Measurements from ENCODE around the gene FIGN.

Gene FIGN

GRCh38 chr2:163735685-163736432, at the start of gene FIGN:
TSS of gene FIGN (minus strand) at chr2:163736008. CDS start at chr2:163734927, 1,081 bp downstream.
- peak; percentile 85 for DNase-seq

GRCh38 chr2:163785162-163785561, 49.4 kb upstream of the FIGN start:
- DNase-seq = no peak

- DNase-seq = no peak
These were observed 44.3 kb upstream of the FIGN start for GRCh38 chr2:163779970-163780597.

- no peak for DNase-seq
These were observed 42.4 kb upstream of the FIGN start for GRCh38 chr2:163778045-163778781.

GRCh38 chr2:163775304-163775703, 39.5 kb upstream of the FIGN start:
- no peak for DNase-seq

- DNase-seq = no peak
These were observed 39.1 kb upstream of the FIGN start for GRCh38 chr2:163774862-163775261.

GRCh38 chr2:163773276-163773675, 37.5 kb upstream of the FIGN start:
- no peak for DNase-seq

GRCh38 chr2:163771596-163771995, 35.8 kb upstream of the FIGN start:
- DNase-seq = no peak

GRCh38 chr2:163768881-163769695, 33.3 kb upstream of the FIGN start:
- no peak for DNase-seq

GRCh38 chr2:163767097-163767496, 31.3 kb upstream of the FIGN start:
- DNase-seq = no peak

GRCh38 chr2:163764566-163764965, 28.8 kb upstream of the FIGN start:
- no peak for DNase-seq

GRCh38 chr2:163759013-163759412, 23.2 kb upstream of the FIGN start:
- DNase-seq = no peak

- DNase-seq = no peak
These were observed 22.0 kb upstream of the FIGN start for GRCh38 chr2:163757814-163758213.

GRCh38 chr2:163756588-163756987, 20.8 kb upstream of the FIGN start:
- no peak for DNase-seq

- DNase-seq = no peak
These were observed 19.6 kb upstream of the FIGN start for GRCh38 chr2:163755366-163755765.

- no peak for DNase-seq
These were observed 17.9 kb upstream of the FIGN start for GRCh38 chr2:163753726-163754125.

- no peak for DNase-seq
These were observed 16.5 kb upstream of the FIGN start for GRCh38 chr2:163752267-163752666.

GRCh38 chr2:163751696-163752095, 15.9 kb upstream of the FIGN start:
- DNase-seq = no peak

- no peak for DNase-seq
These were observed 12.6 kb upstream of the FIGN start for GRCh38 chr2:163748420-163748819.

- DNase-seq = no peak
These were observed 5.6 kb upstream of the FIGN start for GRCh38 chr2:163741435-163741834.

- DNase-seq = no peak
These were observed 1.8 kb upstream of the FIGN start for GRCh38 chr2:163737563-163737962.

GRCh38 chr2:163737190-163737439, 1.3 kb upstream of the FIGN start:
- no peak for DNase-seq

- DNase-seq = peak; percentile 45
These were observed 803 bp upstream of the FIGN start for GRCh38 chr2:163736433-163737189.

Data from femur (tissue), 1 donor.